NB4 (cell line): Measurements from ENCODE around the gene LSM7.

Experiments used
- MAX ChIP-seq: IDR thresholded peaks from 2 replicates; pipeline ENCODE4 v1.6.1; 2011; ENCODE audit warnings: low read depth, low read length
- POLR2A ChIP-seq: IDR thresholded peaks from 2 replicates; pipeline ENCODE4 v1.6.1; 2011; ENCODE audit warnings: mild to moderate bottlenecking; ENCODE audit not compliant: insufficient read length; ENCODE audit errors: extremely low read depth
- TF ChIP-seq, protein P1 (sequence below): IDR thresholded peaks from one replicate; pipeline ENCODE4 v1.5.1; 2012; ENCODE audit warnings: low read depth, low read length

GRCh38 chr19:2274185-2274711 lies 54.1 kb downstream of the LSM7 start:
- TF ChIP-seq MAX (no peak), POLR2A (no peak)
- TF ChIP-seq, protein P1, sequence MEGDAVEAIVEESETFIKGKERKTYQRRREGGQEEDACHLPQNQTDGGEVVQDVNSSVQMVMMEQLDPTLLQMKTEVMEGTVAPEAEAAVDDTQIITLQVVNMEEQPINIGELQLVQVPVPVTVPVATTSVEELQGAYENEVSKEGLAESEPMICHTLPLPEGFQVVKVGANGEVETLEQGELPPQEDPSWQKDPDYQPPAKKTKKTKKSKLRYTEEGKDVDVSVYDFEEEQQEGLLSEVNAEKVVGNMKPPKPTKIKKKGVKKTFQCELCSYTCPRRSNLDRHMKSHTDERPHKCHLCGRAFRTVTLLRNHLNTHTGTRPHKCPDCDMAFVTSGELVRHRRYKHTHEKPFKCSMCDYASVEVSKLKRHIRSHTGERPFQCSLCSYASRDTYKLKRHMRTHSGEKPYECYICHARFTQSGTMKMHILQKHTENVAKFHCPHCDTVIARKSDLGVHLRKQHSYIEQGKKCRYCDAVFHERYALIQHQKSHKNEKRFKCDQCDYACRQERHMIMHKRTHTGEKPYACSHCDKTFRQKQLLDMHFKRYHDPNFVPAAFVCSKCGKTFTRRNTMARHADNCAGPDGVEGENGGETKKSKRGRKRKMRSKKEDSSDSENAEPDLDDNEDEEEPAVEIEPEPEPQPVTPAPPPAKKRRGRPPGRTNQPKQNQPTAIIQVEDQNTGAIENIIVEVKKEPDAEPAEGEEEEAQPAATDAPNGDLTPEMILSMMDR: no peak
